H9 (cell line): ENCODE measurements around the gene CARHSP1. TPM values are rescaled to one million over a fixed set of nuclear protein-coding genes. Genes with fewer than 3 reads are reported as not detected.

ENCODE experiments used
- DNase-seq: peaks from one replicate; pipeline ENCODE4 v3.0.0-alpha.2; 2017
- H2AFZ ChIP-seq: one replicate; pipeline ENCODE4 v1.6.1; 2013; ENCODE audit warnings: mild to moderate bottlenecking, low read length, control low read depth, moderate library complexity
- H2AK5ac ChIP-seq: 2 replicates; pipeline ENCODE4 v1.6.1; 2013; ENCODE audit warnings: low read length, control low read depth, mixed read lengths; ENCODE audit not compliant: insufficient read length
- H2BK120ac ChIP-seq: one replicate; pipeline ENCODE4 v1.6.1; 2013; ENCODE audit warnings: low read depth, mild to moderate bottlenecking, low read length, control low read depth, inconsistent platforms; ENCODE audit not compliant: poor library complexity, severe bottlenecking
- H2BK12ac ChIP-seq: 2 replicates; pipeline ENCODE4 v1.6.1; 2013; ENCODE audit warnings: low read length, control low read depth, mixed read lengths, low read depth; ENCODE audit not compliant: insufficient read length
- H2BK15ac ChIP-seq: 2 replicates; pipeline ENCODE4 v1.6.1; 2013; ENCODE audit warnings: low read depth, low read length, control low read depth
- H2BK20ac ChIP-seq: one replicate; pipeline ENCODE4 v1.6.1; 2013; ENCODE audit warnings: low read depth, mild to moderate bottlenecking, low read length, control low read depth, inconsistent platforms; ENCODE audit not compliant: poor library complexity, severe bottlenecking
- H2BK5ac ChIP-seq: 2 replicates; pipeline ENCODE4 v1.6.1; 2013; ENCODE audit warnings: low read length, control low read depth, mixed read lengths; ENCODE audit not compliant: insufficient read length
- H3K14ac ChIP-seq: 2 replicates; pipeline ENCODE4 v1.6.1; 2013; ENCODE audit warnings: low read length, control low read depth; ENCODE audit not compliant: insufficient read depth
- H3K18ac ChIP-seq: 2 replicates; pipeline ENCODE4 v1.6.1; 2013; ENCODE audit warnings: low read depth, mild to moderate bottlenecking, mixed read lengths, low read length, control low read depth; ENCODE audit not compliant: insufficient read length
- H3K23ac ChIP-seq: 2 replicates; pipeline ENCODE4 v1.6.1; 2013; ENCODE audit warnings: low read length, control low read depth, mixed read lengths, low read depth; ENCODE audit not compliant: insufficient read length
- H3K23me2 ChIP-seq: 2 replicates; pipeline ENCODE4 v1.6.1; 2013; ENCODE audit warnings: low read depth, mild to moderate bottlenecking, mixed read lengths, low read length, control low read depth; ENCODE audit not compliant: insufficient read length, poor library complexity, severe bottlenecking
- H3K27ac ChIP-seq: 2 replicates; pipeline ENCODE4 v1.5.1; 2013; ENCODE audit warnings: low read length, control low read depth, mixed read lengths, low read depth; ENCODE audit not compliant: insufficient read length
- H3K27me3 ChIP-seq: 2 replicates; pipeline ENCODE4 v1.6.1; 2013; ENCODE audit warnings: low read length, control low read depth, inconsistent platforms; ENCODE audit not compliant: insufficient read depth
- H3K4ac ChIP-seq: 2 replicates; pipeline ENCODE4 v1.6.1; 2013; ENCODE audit warnings: low read depth, mild to moderate bottlenecking, control low read depth, inconsistent platforms, low read length, moderate library complexity
- H3K4me1 ChIP-seq: 2 replicates; pipeline ENCODE4 v1.6.1; 2013; ENCODE audit warnings: low read length, control low read depth, inconsistent platforms; ENCODE audit not compliant: insufficient read depth
- H3K4me2 ChIP-seq: 2 replicates; pipeline ENCODE4 v1.6.1; 2013; ENCODE audit warnings: low read length, control low read depth, mixed read lengths; ENCODE audit not compliant: insufficient read length, insufficient read depth
- H3K56ac ChIP-seq: 2 replicates; pipeline ENCODE4 v1.6.1; 2013; ENCODE audit warnings: low read depth, mild to moderate bottlenecking, mixed read lengths, low read length, control low read depth; ENCODE audit not compliant: insufficient read length
- H3K79me1 ChIP-seq: 2 replicates; pipeline ENCODE4 v1.6.1; 2013; ENCODE audit warnings: low read depth, mild to moderate bottlenecking, moderate library complexity, low read length, control low read depth, inconsistent platforms; ENCODE audit not compliant: insufficient read depth, poor library complexity, severe bottlenecking
- H3K79me2 ChIP-seq: 2 replicates; pipeline ENCODE4 v1.6.1; 2013; ENCODE audit warnings: low read length, control low read depth, inconsistent platforms; ENCODE audit not compliant: insufficient read depth
- H3K9ac ChIP-seq: 2 replicates; pipeline ENCODE4 v1.6.1; 2013; ENCODE audit warnings: low read length, control low read depth, mixed read lengths; ENCODE audit not compliant: insufficient read length; ENCODE audit errors: extremely low read depth
- H3K9me3 ChIP-seq: one replicate; pipeline ENCODE4 v1.6.1; 2013; ENCODE audit warnings: low read depth, low read length, inconsistent platforms; ENCODE audit not compliant: control insufficient read depth
- H3T11ph ChIP-seq: one replicate; pipeline ENCODE4 v1.6.1; 2013; ENCODE audit warnings: mild to moderate bottlenecking, low read length, control low read depth, inconsistent platforms
- H4K20me1 ChIP-seq: one replicate; pipeline ENCODE4 v1.6.1; 2013; ENCODE audit not compliant: control insufficient read depth, insufficient read length, insufficient read depth
- H4K5ac ChIP-seq: 2 replicates; pipeline ENCODE4 v1.6.1; 2013; ENCODE audit warnings: low read depth, mild to moderate bottlenecking, mixed read lengths, low read length, control low read depth; ENCODE audit not compliant: insufficient read length
- H4K8ac ChIP-seq: replicated peaks from 2 replicates; pipeline ENCODE4 v1.6.1; 2013; ENCODE audit warnings: low read length, control low read depth, mixed read lengths, low read depth; ENCODE audit not compliant: insufficient read length
- H4K91ac ChIP-seq: 2 replicates; pipeline ENCODE4 v1.6.1; 2013; ENCODE audit warnings: low read depth, mild to moderate bottlenecking, moderate library complexity, mixed read lengths, low read length, control low read depth; ENCODE audit not compliant: insufficient read length
- H3K27ac Mint-ChIP-seq, 3 experiments: 2 replicates in 2 of 3; 3 replicates in 1 of 3; pipeline ENCODE4 v1.8.0; 2020 to 2021; ENCODE audit warnings: mixed read lengths in 3 of 3, mild to moderate bottlenecking in 1 of 3, moderate library complexity in 1 of 3
- H3K27me3 Mint-ChIP-seq: 2 replicates; pipeline ENCODE4 v1.8.0; 2021; ENCODE audit warnings: low read depth, mild to moderate bottlenecking, moderate library complexity, mixed read lengths
- H3K36me3 Mint-ChIP-seq, 3 experiments: 2 replicates in 2 of 3; 3 replicates in 1 of 3; pipeline ENCODE4 v1.8.0; 2020 to 2021; ENCODE audit warnings: low read depth in 3 of 3, mixed read lengths in 3 of 3; ENCODE audit not compliant: insufficient read depth in 1 of 3
- H3K4me1 Mint-ChIP-seq, 2 experiments: 2 replicates each; pipeline ENCODE4 v1.8.0; 2020; ENCODE audit warnings: mixed read lengths in 2 of 2
- H3K4me3 Mint-ChIP-seq, 2 experiments: 2 replicates in 1 of 2; 3 replicates in 1 of 2; pipeline ENCODE4 v1.8.0; 2020 to 2021; ENCODE audit warnings: mild to moderate bottlenecking in 2 of 2, mixed read lengths in 2 of 2, moderate library complexity in 1 of 2
- H3K9me3 Mint-ChIP-seq, 2 experiments: 2 replicates in 1 of 2; 3 replicates in 1 of 2; pipeline ENCODE4 v1.8.0; 2020; ENCODE audit warnings: mild to moderate bottlenecking in 2 of 2, mixed read lengths in 2 of 2, moderate library complexity in 1 of 2
- CTCF ChIP-seq: fragments of 200-600 bp; sonication (generic); conservative IDR thresholded peaks from 3 replicates; pipeline ENCODE4 v1.8.0; 2021; ENCODE audit warnings: antibody characterized with exemption, mild to moderate bottlenecking
- whole genome bisulfite sequencing: extraction: QIAGEN DNeasy Blood & Tissue Kit; methylation state at CpG from one replicate; pipeline ENCODE4 v1.1.7; 2013; ENCODE audit warnings: missing lambda C conversion rate, low lambda C conversion rate, mixed read lengths; ENCODE audit not compliant: insufficient read length; ENCODE audit errors: extremely low coverage; 5-methylcytosine and 5-hydroxymethylcytosine counted together
- total RNA-seq: library from RNA; stranded (reverse); gene quantifications from 2 replicates; pipeline ENCODE4 v1.2.1, GENCODE V29; 2021

The CARHSP1 gene
- total RNA-seq, 1 experiment from 2014 or later = 194 TPM

DNA sequence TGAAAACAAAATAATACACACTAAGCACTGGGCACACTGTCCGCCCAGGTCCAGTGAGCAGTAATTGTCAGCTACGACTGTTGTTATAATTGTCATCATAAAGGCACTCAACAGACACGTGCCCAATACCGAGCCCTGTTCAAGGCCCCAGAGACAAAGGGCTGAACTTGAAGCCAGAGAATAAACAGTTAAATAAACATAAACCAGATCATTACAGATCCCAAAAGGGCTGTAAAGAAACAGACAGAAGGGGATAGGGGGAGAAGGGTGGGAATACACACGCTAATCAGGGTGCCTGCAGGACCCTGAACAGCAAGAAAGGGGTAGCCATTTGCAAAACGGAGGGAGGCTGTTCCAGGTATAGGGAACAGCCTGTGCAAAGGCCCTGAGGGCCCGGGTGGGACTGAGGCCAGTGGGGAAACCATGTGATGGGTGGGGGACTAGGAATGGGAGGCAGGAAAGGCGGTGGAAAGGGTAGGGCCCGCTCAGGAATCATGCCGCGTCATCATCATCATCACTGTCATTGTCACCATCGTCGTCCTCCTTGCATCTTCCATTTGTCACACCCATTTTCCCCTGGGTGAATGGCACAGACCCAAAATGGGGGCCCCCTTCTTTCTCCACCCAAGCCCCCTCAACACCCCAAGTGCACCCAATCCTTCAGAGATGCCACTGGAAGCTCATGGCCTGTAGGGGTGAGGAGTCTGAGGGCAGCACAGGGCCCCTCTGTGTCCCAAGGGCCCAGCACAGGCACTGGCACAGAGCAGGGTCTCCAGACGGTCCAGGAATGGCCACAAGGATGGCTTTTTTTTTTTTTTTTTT, 6.3 kb downstream of the CARHSP1 start:
- H3K79me1 ChIP-seq = peaks cover 5% of the 10 kb centered on the region
- peak overlapping the region in 1 of 2 experiments; percentile 52; a peak in 1 of 5 replicates for H3K4me3 Mint-ChIP-seq
- DNase-seq = no peak
- no peak overlapping the region for H2AK5ac ChIP-seq
- peaks cover 5% of the 10 kb centered on the region for H4K20me1 ChIP-seq
- WGBS = no CpG with 5 or more reads among the region's 14 CpGs
- no peak overlapping the region for H4K8ac ChIP-seq
- no peak overlapping the region for H3K14ac ChIP-seq
- peaks cover 31 to 42% (median 35%) of the 10 kb centered on the region in 3 experiments for H3K36me3 Mint-ChIP-seq
- H2BK120ac ChIP-seq = no peak overlapping the region
- H3K23me2 ChIP-seq = peaks cover 8% of the 10 kb centered on the region
- H3T11ph ChIP-seq = no peak overlapping the region
- H3K9me3 Mint-ChIP-seq = peaks cover 0 to 3% of the 10 kb centered on the region in 2 experiments; a peak in 2 of 5 replicates
- H3K4me1 ChIP-seq = peaks cover 20% of the 10 kb centered on the region; the same call in 1 of the 2 replicates
- no peak overlapping the region for H2AFZ ChIP-seq
- no peak overlapping the region for H3K18ac ChIP-seq
- H3K4ac ChIP-seq = no peak overlapping the region
- no peaks in the 10 kb centered on the region; the same call in none of the 2 replicates for H3K27me3 Mint-ChIP-seq
- peaks cover 54% of the 10 kb centered on the region; the same call in 1 of the 2 replicates for H3K79me2 ChIP-seq
- H4K5ac ChIP-seq = no peak overlapping the region
- H3K27ac ChIP-seq = no peak overlapping the region
- no peak overlapping the region for H3K4me2 ChIP-seq
- H3K9me3 ChIP-seq = no peaks in the 10 kb centered on the region
- no peak overlapping the region for H2BK5ac ChIP-seq
- H3K56ac ChIP-seq = no peak overlapping the region
- peaks cover 48 to 64% of the 10 kb centered on the region in 2 experiments for H3K4me1 Mint-ChIP-seq
- no peak for TF ChIP-seq CTCF
- no peak overlapping the region for H2BK15ac ChIP-seq
- H2BK20ac ChIP-seq = no peak overlapping the region
- no peak overlapping the region for H2BK12ac ChIP-seq
- H3K9ac ChIP-seq = no peak overlapping the region
- H4K91ac ChIP-seq = no peak overlapping the region
- no peak overlapping the region for H3K23ac ChIP-seq
- H3K27me3 ChIP-seq = no peaks in the 10 kb centered on the region
- peak overlapping the region in 1 of 3 experiments; percentile 37; a peak in 3 of 7 replicates for H3K27ac Mint-ChIP-seq
